ENCODE measurements around the gene JMJD7. TPM values are rescaled to one million over a fixed set of nuclear protein-coding genes. Genes with fewer than 3 reads are reported as not detected.

Gene JMJD7
- total RNA-seq, 2 experiments from 2014 or later: 17.9 to 24.8 TPM

GRCh38 chr15:41850482-41851166 is 22.7 kb downstream of the JMJD7 start:
- Mint-ChIP-seq H3K27me3 (no peaks in the 10 kb centered on the region), H3K36me3 (peaks cover 10% of the 10 kb centered on the region), H3K9me3 (no peaks in the 10 kb centered on the region), H3K4me1 (ENCODE audit: low read depth) (peaks cover 11% of the 10 kb centered on the region), H3K4me3 (no peak overlapping the region), H3K27ac (no peak overlapping the region)
- no peak for DNase-seq
- intact Hi-C loops (cut with micrococcal nuclease): no loop called here
- CTCF ChIA-PET: no interaction called here
- POLR2A ChIA-PET: no interaction called here

GRCh38 chr15:41851167-41851523 is 23.3 kb downstream of the JMJD7 start:
- Mint-ChIP-seq H3K27me3 (no peaks in the 10 kb centered on the region), H3K4me3 (no peak overlapping the region), H3K36me3 (peaks cover 8% of the 10 kb centered on the region), H3K9me3 (no peaks in the 10 kb centered on the region), H3K4me1 (ENCODE audit: low read depth) (peaks cover 11% of the 10 kb centered on the region), H3K27ac (no peak overlapping the region)
- CTCF ChIA-PET: no interaction called here
- intact Hi-C loops (cut with micrococcal nuclease): no loop called here
- no peak for DNase-seq
- POLR2A ChIA-PET: no interaction called here

GRCh38 chr15:41851755-41852370 is 24.0 kb downstream of the JMJD7 start:
- Mint-ChIP-seq H3K9me3 (no peaks in the 10 kb centered on the region), H3K27ac (no peak overlapping the region), H3K4me1 (ENCODE audit: low read depth) (peaks cover 11% of the 10 kb centered on the region), H3K4me3 (no peak overlapping the region), H3K27me3 (no peaks in the 10 kb centered on the region), H3K36me3 (peaks cover 5% of the 10 kb centered on the region)
- DNase-seq: no peak
- intact Hi-C loops (cut with micrococcal nuclease): no loop called here
- ChIA-PET CTCF (no interaction called here), POLR2A (interaction anchor here (0.9 kb wide), 1 partner anchor 15 kb away, joined by 3 read pairs; no protein-coding TSS in a partner anchor)

- ChIA-PET CTCF (no interaction called here), POLR2A (no interaction called here)
- H3K27ac Mint-ChIP-seq: no peak overlapping the region
- H3K4me1 Mint-ChIP-seq (ENCODE audit: low read depth): peaks cover 11% of the 10 kb centered on the region
- H3K36me3 Mint-ChIP-seq: peaks cover 3% of the 10 kb centered on the region
- DNase-seq: no peak
- no peak overlapping the region for H3K4me3 Mint-ChIP-seq
- H3K9me3 Mint-ChIP-seq: no peaks in the 10 kb centered on the region
- intact Hi-C loops (cut with micrococcal nuclease): no loop called here
- H3K27me3 Mint-ChIP-seq: no peaks in the 10 kb centered on the region
Measured at GRCh38 chr15:41852736-41853590, 25.1 kb downstream of the JMJD7 start.

- no peaks in the 10 kb centered on the region for H3K27me3 Mint-ChIP-seq
- no peak overlapping the region for H3K27ac Mint-ChIP-seq
- no peak for DNase-seq
- CTCF ChIA-PET: no interaction called here
- H3K9me3 Mint-ChIP-seq: no peaks in the 10 kb centered on the region
- intact Hi-C loops (cut with micrococcal nuclease): no loop called here
- no peak overlapping the region for H3K4me3 Mint-ChIP-seq
- peaks cover 4% of the 10 kb centered on the region for H3K4me1 Mint-ChIP-seq (ENCODE audit: low read depth)
- POLR2A ChIA-PET: no interaction called here
- H3K36me3 Mint-ChIP-seq: no peaks in the 10 kb centered on the region
Measured at GRCh38 chr15:41853831-41854230, 25.9 kb downstream of the JMJD7 start.

GRCh38 chr15:41854443-41854842 is 26.6 kb downstream of the JMJD7 start:
- no peak overlapping the region for H3K4me3 Mint-ChIP-seq
- H3K9me3 Mint-ChIP-seq: no peaks in the 10 kb centered on the region
- H3K4me1 Mint-ChIP-seq (ENCODE audit: low read depth): no peaks in the 10 kb centered on the region
- intact Hi-C loops (cut with micrococcal nuclease): no loop called here
- CTCF ChIA-PET: no interaction called here
- no peak overlapping the region for H3K27ac Mint-ChIP-seq
- POLR2A ChIA-PET: no interaction called here
- no peaks in the 10 kb centered on the region for H3K36me3 Mint-ChIP-seq
- no peak for DNase-seq
- H3K27me3 Mint-ChIP-seq: no peaks in the 10 kb centered on the region

- H3K27ac Mint-ChIP-seq: no peak overlapping the region
- intact Hi-C loops (cut with micrococcal nuclease): no loop called here
- H3K27me3 Mint-ChIP-seq: no peaks in the 10 kb centered on the region
- peaks cover 5% of the 10 kb centered on the region for H3K4me1 Mint-ChIP-seq (ENCODE audit: low read depth)
- POLR2A ChIA-PET: interaction anchor here (0.5 kb wide), 1 partner anchor 93 kb away, joined by 3 read pairs; no protein-coding TSS in a partner anchor
- no peaks in the 10 kb centered on the region for H3K36me3 Mint-ChIP-seq
- CTCF ChIA-PET: interaction anchor here (1.4 kb wide), 1 partner anchor 49 kb away, joined by 3 read pairs; no protein-coding TSS in a partner anchor
- no peak overlapping the region for H3K4me3 Mint-ChIP-seq
- no peaks in the 10 kb centered on the region for H3K9me3 Mint-ChIP-seq
- DNase-seq: no peak
Measured at GRCh38 chr15:41855261-41855961, 27.5 kb downstream of the JMJD7 start.

- Mint-ChIP-seq H3K4me3 (no peak overlapping the region), H3K9me3 (no peaks in the 10 kb centered on the region), H3K36me3 (no peaks in the 10 kb centered on the region), H3K27me3 (no peaks in the 10 kb centered on the region), H3K27ac (no peak overlapping the region), H3K4me1 (ENCODE audit: low read depth) (peaks cover 8% of the 10 kb centered on the region)
- no peak for DNase-seq
- POLR2A ChIA-PET: interaction anchor here (0.9 kb wide), 1 partner anchor 33 kb away, joined by 3 read pairs; no protein-coding TSS in a partner anchor
- CTCF ChIA-PET: interaction anchor here (1.4 kb wide), 1 partner anchor 48 kb away, joined by 3 read pairs; no protein-coding TSS in a partner anchor
- intact Hi-C loops (cut with micrococcal nuclease): no loop called here
Measured at GRCh38 chr15:41856262-41856661, 28.4 kb downstream of the JMJD7 start.

- no peak overlapping the region for H3K4me3 Mint-ChIP-seq
- H3K36me3 Mint-ChIP-seq: no peaks in the 10 kb centered on the region
- no peaks in the 10 kb centered on the region for H3K9me3 Mint-ChIP-seq
- H3K4me1 Mint-ChIP-seq (ENCODE audit: low read depth): peaks cover 8% of the 10 kb centered on the region
- intact Hi-C loops (cut with micrococcal nuclease): no loop called here
- ChIA-PET CTCF (no interaction called here), POLR2A (interaction anchor here (0.9 kb wide), 1 partner anchor 33 kb away, joined by 3 read pairs; no protein-coding TSS in a partner anchor)
- H3K27ac Mint-ChIP-seq: no peak overlapping the region
- DNase-seq: no peak
- H3K27me3 Mint-ChIP-seq: no peaks in the 10 kb centered on the region
Measured at GRCh38 chr15:41856716-41857115, 28.8 kb downstream of the JMJD7 start.

GRCh38 chr15:41857316-41857715 is 29.4 kb downstream of the JMJD7 start:
- no peak overlapping the region for H3K27ac Mint-ChIP-seq
- POLR2A ChIA-PET: no interaction called here
- no peak overlapping the region for H3K4me3 Mint-ChIP-seq
- no peaks in the 10 kb centered on the region for H3K36me3 Mint-ChIP-seq
- CTCF ChIA-PET: interaction anchor here (0.9 kb wide), 1 partner anchor 45 kb away, joined by 3 read pairs; no protein-coding TSS in a partner anchor
- intact Hi-C loops (cut with micrococcal nuclease): no loop called here
- DNase-seq: no peak
- no peaks in the 10 kb centered on the region for H3K27me3 Mint-ChIP-seq
- peaks cover 8% of the 10 kb centered on the region for H3K4me1 Mint-ChIP-seq (ENCODE audit: low read depth)
- H3K9me3 Mint-ChIP-seq: no peaks in the 10 kb centered on the region

GRCh38 chr15:41858756-41859155 is 30.9 kb downstream of the JMJD7 start:
- no peaks in the 10 kb centered on the region for H3K36me3 Mint-ChIP-seq

More at GRCh38 chr15:41858756-41859155, 30.9 kb downstream of the JMJD7 start:
- CTCF ChIA-PET: no interaction called here
- Mint-ChIP-seq H3K4me3 (no peak overlapping the region), H3K27me3 (no peaks in the 10 kb centered on the region), H3K9me3 (no peaks in the 10 kb centered on the region), H3K4me1 (ENCODE audit: low read depth) (peaks cover 8% of the 10 kb centered on the region), H3K27ac (no peak overlapping the region)
- no peak for DNase-seq
- POLR2A ChIA-PET: no interaction called here
- intact Hi-C loops (cut with micrococcal nuclease): no loop called here
